WTC11 (cell line): ENCODE measurements around the gene AJAP1. TPM values are rescaled to one million over a fixed set of nuclear protein-coding genes. Genes with fewer than 3 reads are reported as not detected.

Experiments used
- ATAC-seq: fragments of 200-7000 bp; cut with Tn5 transposase; 2 replicates; pipeline ENCODE4 v1.10.0; 2021; ENCODE audit warnings: mild to moderate bottlenecking, moderate library complexity
- CTCF ChIA-PET: fragments of 300-600 bp; sonication (Branson Sonifier 250); formaldehyde crosslinking; loops from one replicate; lab custom pipeline; 2021; ENCODE audit warnings: antibody characterized with exemption; lab: Charles Lee
- POLR2A ChIA-PET: fragments of 350-600 bp; sonication (Branson Sonifier 250); formaldehyde crosslinking; loops from one replicate; lab custom pipeline; 2021; ENCODE audit warnings: antibody characterized with exemption; lab: Charles Lee
- DNase-seq: peaks from one replicate; pipeline ENCODE4 v3.0.0; 2021; ENCODE audit warnings: low spot score
- H3K27ac Mint-ChIP-seq: 2 replicates; pipeline ENCODE4 v1.8.0; 2021; ENCODE audit warnings: mixed read lengths
- H3K27me3 Mint-ChIP-seq: 2 replicates; pipeline ENCODE4 v1.8.0; 2021; ENCODE audit warnings: low read depth, mild to moderate bottlenecking, moderate library complexity, mixed read lengths
- H3K36me3 Mint-ChIP-seq: 2 replicates; pipeline ENCODE4 v1.8.0; 2021; ENCODE audit warnings: mixed read lengths
- H3K4me1 Mint-ChIP-seq: 2 replicates; pipeline ENCODE4 v1.8.0; 2022; ENCODE audit warnings: mixed read lengths
- H3K4me3 Mint-ChIP-seq: 2 replicates; pipeline ENCODE4 v1.8.0; 2021; ENCODE audit warnings: mild to moderate bottlenecking, moderate library complexity, mixed read lengths
- H3K9me3 Mint-ChIP-seq: 2 replicates; pipeline ENCODE4 v1.8.0; 2021; ENCODE audit warnings: mixed read lengths
- CREB1 ChIP-seq: sonication (generic); formaldehyde crosslinking; IDR thresholded peaks from 2 replicates; pipeline ENCODE4 v1.8.0; 2023; ENCODE audit warnings: mild to moderate bottlenecking, missing genetic modification reagents
- ESRRA ChIP-seq: sonication (generic); formaldehyde crosslinking; IDR thresholded peaks from 2 replicates; pipeline ENCODE4 v1.8.1; 2022; ENCODE audit warnings: mild to moderate bottlenecking, missing genetic modification reagents, borderline replicate concordance
- ETV6 ChIP-seq: sonication (generic); formaldehyde crosslinking; IDR thresholded peaks from 2 replicates; pipeline ENCODE4 v1.8.1; 2022; ENCODE audit warnings: mild to moderate bottlenecking, missing genetic modification reagents
- GRHL2 ChIP-seq: fragments of 250-450 bp; sonication (Bioruptor Pico); IDR thresholded peaks from 2 replicates; pipeline ENCODE4 v1.8.0; 2022; ENCODE audit warnings: mild to moderate bottlenecking, moderate library complexity; ENCODE audit not compliant: insufficient replicate concordance, severe bottlenecking
- MXD4 ChIP-seq: fragments of 250-450 bp; sonication (Bioruptor Pico); IDR thresholded peaks from 2 replicates; pipeline ENCODE4 v1.8.0; 2021; ENCODE audit warnings: mild to moderate bottlenecking, moderate library complexity, borderline replicate concordance
- SP1 ChIP-seq: sonication (generic); formaldehyde crosslinking; conservative IDR thresholded peaks from 2 replicates; pipeline ENCODE4 v1.8.1; 2022; ENCODE audit warnings: missing genetic modification reagents
- ZNF138 ChIP-seq: sonication (generic); formaldehyde crosslinking; conservative IDR thresholded peaks from 2 replicates; pipeline ENCODE4 v1.8.1; 2022; ENCODE audit warnings: mild to moderate bottlenecking, moderate library complexity, missing genetic modification reagents
- ZNF671 ChIP-seq: fragments of 250-450 bp; sonication (Bioruptor Pico); IDR thresholded peaks from 2 replicates; pipeline ENCODE4 v1.8.0; 2021; ENCODE audit warnings: mild to moderate bottlenecking
- total RNA-seq: library from RNA; stranded (reverse); gene quantifications from 3 replicates; pipeline ENCODE4 v1.2.3, GENCODE V29; 2021
- TF ChIP-seq, protein P1 (sequence below): sonication (generic); formaldehyde crosslinking; IDR thresholded peaks from 2 replicates; pipeline ENCODE4 v1.8.1; 2023; ENCODE audit warnings: mild to moderate bottlenecking, missing genetic modification reagents
- TF ChIP-seq, protein P2 (sequence below): sonication (generic); formaldehyde crosslinking; IDR thresholded peaks from 2 replicates; pipeline ENCODE4 v1.8.0; 2022; ENCODE audit warnings: mild to moderate bottlenecking, missing genetic modification reagents
- TF ChIP-seq, protein P3 (sequence below): sonication (generic); formaldehyde crosslinking; IDR thresholded peaks from 2 replicates; pipeline ENCODE4 v1.8.0; 2022; ENCODE audit warnings: missing genetic modification reagents
- TF ChIP-seq, protein P4 (sequence below): fragments of 250-450 bp; sonication (Bioruptor Pico); IDR thresholded peaks from 2 replicates; pipeline ENCODE4 v1.9.0; 2021; ENCODE audit warnings: mild to moderate bottlenecking, borderline replicate concordance
- TF ChIP-seq, protein P5 (sequence below): fragments of 250-450 bp; sonication (Bioruptor Pico); IDR thresholded peaks from 2 replicates; pipeline ENCODE4 v1.9.0; 2021; ENCODE audit warnings: mild to moderate bottlenecking
- TF ChIP-seq, protein P6 (sequence below): sonication (generic); formaldehyde crosslinking; conservative IDR thresholded peaks from 2 replicates; pipeline ENCODE4 v1.8.1; 2023; ENCODE audit warnings: mild to moderate bottlenecking, low read depth, missing genetic modification reagents, moderate library complexity
- TF ChIP-seq, protein P7 (sequence below): sonication (generic); formaldehyde crosslinking; IDR thresholded peaks from 2 replicates; pipeline ENCODE4 v1.8.1; 2023; ENCODE audit warnings: mild to moderate bottlenecking, moderate library complexity, missing genetic modification reagents

The AJAP1 gene
- total RNA-seq, 1 experiment from 2014 or later = 2.1 TPM

DNA sequence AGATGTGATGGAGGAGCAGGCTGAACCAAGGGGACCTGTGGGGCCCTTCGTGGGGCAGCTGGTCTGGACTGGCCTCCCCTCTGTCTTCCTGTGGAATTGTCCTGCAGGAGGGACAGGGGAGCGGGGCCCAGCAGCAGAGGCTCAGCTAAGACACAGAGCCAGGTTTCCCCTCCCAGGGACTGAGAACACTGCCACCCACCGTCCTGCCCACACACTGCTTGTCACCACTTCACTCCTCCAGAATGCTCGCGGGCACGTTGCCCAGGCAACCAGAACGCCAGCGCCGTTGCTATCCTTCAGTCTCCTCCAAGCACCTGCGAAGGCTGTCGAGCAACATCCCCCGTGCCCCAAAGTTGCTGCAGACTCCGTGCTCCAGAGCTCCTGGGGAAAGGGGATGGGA lies 46.4 kb downstream of the AJAP1 start:
- Mint-ChIP-seq H3K27me3 (peaks cover 6% of the 10 kb centered on the region; the same call in 1 of the 2 replicates), H3K9me3 (peaks cover 62% of the 10 kb centered on the region), H3K4me3 (no peak overlapping the region), H3K4me1 (no peaks in the 10 kb centered on the region), H3K27ac (no peak overlapping the region), H3K36me3 (peaks cover 69% of the 10 kb centered on the region)
- ChIA-PET CTCF (no interaction called here), POLR2A (no interaction called here)
- TF ChIP-seq SP1 (CRISPR knock-in tag) (no peak), ZNF671 (CRISPR knock-in tag) (no peak), GRHL2 (no peak), MXD4 (CRISPR knock-in tag) (no peak)
- TF ChIP-seq, protein P1, sequence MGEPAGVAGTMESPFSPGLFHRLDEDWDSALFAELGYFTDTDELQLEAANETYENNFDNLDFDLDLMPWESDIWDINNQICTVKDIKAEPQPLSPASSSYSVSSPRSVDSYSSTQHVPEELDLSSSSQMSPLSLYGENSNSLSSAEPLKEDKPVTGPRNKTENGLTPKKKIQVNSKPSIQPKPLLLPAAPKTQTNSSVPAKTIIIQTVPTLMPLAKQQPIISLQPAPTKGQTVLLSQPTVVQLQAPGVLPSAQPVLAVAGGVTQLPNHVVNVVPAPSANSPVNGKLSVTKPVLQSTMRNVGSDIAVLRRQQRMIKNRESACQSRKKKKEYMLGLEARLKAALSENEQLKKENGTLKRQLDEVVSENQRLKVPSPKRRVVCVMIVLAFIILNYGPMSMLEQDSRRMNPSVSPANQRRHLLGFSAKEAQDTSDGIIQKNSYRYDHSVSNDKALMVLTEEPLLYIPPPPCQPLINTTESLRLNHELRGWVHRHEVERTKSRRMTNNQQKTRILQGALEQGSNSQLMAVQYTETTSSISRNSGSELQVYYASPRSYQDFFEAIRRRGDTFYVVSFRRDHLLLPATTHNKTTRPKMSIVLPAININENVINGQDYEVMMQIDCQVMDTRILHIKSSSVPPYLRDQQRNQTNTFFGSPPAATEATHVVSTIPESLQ (CRISPR knock-in tag) = no peak
- TF ChIP-seq, protein P2, sequence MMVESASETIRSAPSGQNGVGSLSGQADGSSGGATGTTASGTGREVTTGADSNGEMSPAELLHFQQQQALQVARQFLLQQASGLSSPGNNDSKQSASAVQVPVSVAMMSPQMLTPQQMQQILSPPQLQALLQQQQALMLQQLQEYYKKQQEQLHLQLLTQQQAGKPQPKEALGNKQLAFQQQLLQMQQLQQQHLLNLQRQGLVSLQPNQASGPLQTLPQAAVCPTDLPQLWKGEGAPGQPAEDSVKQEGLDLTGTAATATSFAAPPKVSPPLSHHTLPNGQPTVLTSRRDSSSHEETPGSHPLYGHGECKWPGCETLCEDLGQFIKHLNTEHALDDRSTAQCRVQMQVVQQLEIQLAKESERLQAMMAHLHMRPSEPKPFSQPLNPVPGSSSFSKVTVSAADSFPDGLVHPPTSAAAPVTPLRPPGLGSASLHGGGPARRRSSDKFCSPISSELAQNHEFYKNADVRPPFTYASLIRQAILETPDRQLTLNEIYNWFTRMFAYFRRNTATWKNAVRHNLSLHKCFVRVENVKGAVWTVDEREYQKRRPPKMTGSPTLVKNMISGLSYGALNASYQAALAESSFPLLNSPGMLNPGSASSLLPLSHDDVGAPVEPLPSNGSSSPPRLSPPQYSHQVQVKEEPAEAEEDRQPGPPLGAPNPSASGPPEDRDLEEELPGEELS = no peak
- TF ChIP-seq, protein P3, sequence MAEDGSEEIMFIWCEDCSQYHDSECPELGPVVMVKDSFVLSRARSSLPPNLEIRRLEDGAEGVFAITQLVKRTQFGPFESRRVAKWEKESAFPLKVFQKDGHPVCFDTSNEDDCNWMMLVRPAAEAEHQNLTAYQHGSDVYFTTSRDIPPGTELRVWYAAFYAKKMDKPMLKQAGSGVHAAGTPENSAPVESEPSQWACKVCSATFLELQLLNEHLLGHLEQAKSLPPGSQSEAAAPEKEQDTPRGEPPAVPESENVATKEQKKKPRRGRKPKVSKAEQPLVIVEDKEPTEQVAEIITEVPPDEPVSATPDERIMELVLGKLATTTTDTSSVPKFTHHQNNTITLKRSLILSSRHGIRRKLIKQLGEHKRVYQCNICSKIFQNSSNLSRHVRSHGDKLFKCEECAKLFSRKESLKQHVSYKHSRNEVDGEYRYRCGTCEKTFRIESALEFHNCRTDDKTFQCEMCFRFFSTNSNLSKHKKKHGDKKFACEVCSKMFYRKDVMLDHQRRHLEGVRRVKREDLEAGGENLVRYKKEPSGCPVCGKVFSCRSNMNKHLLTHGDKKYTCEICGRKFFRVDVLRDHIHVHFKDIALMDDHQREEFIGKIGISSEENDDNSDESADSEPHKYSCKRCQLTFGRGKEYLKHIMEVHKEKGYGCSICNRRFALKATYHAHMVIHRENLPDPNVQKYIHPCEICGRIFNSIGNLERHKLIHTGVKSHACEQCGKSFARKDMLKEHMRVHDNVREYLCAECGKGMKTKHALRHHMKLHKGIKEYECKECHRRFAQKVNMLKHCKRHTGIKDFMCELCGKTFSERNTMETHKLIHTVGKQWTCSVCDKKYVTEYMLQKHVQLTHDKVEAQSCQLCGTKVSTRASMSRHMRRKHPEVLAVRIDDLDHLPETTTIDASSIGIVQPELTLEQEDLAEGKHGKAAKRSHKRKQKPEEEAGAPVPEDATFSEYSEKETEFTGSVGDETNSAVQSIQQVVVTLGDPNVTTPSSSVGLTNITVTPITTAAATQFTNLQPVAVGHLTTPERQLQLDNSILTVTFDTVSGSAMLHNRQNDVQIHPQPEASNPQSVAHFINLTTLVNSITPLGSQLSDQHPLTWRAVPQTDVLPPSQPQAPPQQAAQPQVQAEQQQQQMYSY (CRISPR knock-in tag) = no peak
- TF ChIP-seq, protein P4, sequence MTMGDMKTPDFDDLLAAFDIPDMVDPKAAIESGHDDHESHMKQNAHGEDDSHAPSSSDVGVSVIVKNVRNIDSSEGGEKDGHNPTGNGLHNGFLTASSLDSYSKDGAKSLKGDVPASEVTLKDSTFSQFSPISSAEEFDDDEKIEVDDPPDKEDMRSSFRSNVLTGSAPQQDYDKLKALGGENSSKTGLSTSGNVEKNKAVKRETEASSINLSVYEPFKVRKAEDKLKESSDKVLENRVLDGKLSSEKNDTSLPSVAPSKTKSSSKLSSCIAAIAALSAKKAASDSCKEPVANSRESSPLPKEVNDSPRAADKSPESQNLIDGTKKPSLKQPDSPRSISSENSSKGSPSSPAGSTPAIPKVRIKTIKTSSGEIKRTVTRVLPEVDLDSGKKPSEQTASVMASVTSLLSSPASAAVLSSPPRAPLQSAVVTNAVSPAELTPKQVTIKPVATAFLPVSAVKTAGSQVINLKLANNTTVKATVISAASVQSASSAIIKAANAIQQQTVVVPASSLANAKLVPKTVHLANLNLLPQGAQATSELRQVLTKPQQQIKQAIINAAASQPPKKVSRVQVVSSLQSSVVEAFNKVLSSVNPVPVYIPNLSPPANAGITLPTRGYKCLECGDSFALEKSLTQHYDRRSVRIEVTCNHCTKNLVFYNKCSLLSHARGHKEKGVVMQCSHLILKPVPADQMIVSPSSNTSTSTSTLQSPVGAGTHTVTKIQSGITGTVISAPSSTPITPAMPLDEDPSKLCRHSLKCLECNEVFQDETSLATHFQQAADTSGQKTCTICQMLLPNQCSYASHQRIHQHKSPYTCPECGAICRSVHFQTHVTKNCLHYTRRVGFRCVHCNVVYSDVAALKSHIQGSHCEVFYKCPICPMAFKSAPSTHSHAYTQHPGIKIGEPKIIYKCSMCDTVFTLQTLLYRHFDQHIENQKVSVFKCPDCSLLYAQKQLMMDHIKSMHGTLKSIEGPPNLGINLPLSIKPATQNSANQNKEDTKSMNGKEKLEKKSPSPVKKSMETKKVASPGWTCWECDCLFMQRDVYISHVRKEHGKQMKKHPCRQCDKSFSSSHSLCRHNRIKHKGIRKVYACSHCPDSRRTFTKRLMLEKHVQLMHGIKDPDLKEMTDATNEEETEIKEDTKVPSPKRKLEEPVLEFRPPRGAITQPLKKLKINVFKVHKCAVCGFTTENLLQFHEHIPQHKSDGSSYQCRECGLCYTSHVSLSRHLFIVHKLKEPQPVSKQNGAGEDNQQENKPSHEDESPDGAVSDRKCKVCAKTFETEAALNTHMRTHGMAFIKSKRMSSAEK (CRISPR knock-in tag) = no peak
- DNase-seq (no peak), ATAC-seq (no peak)

DNA sequence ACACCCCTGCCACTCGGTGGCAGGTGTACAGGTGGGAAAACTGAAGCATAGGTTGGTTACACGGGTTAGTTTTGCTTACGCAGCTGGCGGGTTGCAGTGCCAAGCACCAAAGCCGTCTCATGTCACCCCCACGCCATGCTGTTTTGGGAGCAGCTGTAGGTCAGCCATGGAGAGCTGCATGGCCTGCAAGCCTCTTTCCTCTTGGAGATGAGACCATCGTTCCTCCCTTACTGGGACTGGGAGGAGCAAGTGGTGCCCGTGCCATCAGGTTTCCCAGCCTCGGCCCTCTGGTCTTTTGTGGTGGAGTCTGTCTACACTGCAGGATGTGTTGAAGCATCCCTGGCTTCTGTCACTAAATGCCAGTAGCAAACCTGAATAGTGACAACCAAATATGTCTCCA lies 46.9 kb downstream of the AJAP1 start:
- DNase-seq (no peak), ATAC-seq (no peak)
- Mint-ChIP-seq H3K9me3 (peaks cover 66% of the 10 kb centered on the region), H3K27ac (no peak overlapping the region), H3K27me3 (peaks cover 6% of the 10 kb centered on the region; the same call in 1 of the 2 replicates), H3K36me3 (peaks cover 69% of the 10 kb centered on the region), H3K4me1 (no peaks in the 10 kb centered on the region), H3K4me3 (no peak overlapping the region)
- CTCF ChIA-PET = no interaction called here
- POLR2A ChIA-PET = no interaction called here
- TF ChIP-seq ESRRA (no peak), ZNF138 (no peak), CREB1 (CRISPR knock-in tag) (no peak), ETV6 (CRISPR knock-in tag) (no peak)
- TF ChIP-seq, protein P5, sequence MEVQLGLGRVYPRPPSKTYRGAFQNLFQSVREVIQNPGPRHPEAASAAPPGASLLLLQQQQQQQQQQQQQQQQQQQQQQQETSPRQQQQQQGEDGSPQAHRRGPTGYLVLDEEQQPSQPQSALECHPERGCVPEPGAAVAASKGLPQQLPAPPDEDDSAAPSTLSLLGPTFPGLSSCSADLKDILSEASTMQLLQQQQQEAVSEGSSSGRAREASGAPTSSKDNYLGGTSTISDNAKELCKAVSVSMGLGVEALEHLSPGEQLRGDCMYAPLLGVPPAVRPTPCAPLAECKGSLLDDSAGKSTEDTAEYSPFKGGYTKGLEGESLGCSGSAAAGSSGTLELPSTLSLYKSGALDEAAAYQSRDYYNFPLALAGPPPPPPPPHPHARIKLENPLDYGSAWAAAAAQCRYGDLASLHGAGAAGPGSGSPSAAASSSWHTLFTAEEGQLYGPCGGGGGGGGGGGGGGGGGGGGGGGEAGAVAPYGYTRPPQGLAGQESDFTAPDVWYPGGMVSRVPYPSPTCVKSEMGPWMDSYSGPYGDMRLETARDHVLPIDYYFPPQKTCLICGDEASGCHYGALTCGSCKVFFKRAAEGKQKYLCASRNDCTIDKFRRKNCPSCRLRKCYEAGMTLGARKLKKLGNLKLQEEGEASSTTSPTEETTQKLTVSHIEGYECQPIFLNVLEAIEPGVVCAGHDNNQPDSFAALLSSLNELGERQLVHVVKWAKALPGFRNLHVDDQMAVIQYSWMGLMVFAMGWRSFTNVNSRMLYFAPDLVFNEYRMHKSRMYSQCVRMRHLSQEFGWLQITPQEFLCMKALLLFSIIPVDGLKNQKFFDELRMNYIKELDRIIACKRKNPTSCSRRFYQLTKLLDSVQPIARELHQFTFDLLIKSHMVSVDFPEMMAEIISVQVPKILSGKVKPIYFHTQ (CRISPR knock-in tag) = no peak
- TF ChIP-seq, protein P6, sequence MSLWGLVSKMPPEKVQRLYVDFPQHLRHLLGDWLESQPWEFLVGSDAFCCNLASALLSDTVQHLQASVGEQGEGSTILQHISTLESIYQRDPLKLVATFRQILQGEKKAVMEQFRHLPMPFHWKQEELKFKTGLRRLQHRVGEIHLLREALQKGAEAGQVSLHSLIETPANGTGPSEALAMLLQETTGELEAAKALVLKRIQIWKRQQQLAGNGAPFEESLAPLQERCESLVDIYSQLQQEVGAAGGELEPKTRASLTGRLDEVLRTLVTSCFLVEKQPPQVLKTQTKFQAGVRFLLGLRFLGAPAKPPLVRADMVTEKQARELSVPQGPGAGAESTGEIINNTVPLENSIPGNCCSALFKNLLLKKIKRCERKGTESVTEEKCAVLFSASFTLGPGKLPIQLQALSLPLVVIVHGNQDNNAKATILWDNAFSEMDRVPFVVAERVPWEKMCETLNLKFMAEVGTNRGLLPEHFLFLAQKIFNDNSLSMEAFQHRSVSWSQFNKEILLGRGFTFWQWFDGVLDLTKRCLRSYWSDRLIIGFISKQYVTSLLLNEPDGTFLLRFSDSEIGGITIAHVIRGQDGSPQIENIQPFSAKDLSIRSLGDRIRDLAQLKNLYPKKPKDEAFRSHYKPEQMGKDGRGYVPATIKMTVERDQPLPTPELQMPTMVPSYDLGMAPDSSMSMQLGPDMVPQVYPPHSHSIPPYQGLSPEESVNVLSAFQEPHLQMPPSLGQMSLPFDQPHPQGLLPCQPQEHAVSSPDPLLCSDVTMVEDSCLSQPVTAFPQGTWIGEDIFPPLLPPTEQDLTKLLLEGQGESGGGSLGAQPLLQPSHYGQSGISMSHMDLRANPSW (CRISPR knock-in tag) = no peak
- TF ChIP-seq, protein P7, sequence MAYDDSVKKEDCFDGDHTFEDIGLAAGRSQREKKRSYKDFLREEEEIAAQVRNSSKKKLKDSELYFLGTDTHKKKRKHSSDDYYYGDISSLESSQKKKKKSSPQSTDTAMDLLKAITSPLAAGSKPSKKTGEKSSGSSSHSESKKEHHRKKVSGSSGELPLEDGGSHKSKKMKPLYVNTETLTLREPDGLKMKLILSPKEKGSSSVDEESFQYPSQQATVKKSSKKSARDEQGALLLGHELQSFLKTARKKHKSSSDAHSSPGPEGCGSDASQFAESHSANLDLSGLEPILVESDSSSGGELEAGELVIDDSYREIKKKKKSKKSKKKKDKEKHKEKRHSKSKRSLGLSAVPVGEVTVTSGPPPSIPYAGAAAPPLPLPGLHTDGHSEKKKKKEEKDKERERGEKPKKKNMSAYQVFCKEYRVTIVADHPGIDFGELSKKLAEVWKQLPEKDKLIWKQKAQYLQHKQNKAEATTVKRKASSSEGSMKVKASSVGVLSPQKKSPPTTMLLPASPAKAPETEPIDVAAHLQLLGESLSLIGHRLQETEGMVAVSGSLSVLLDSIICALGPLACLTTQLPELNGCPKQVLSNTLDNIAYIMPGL (CRISPR knock-in tag) = no peak
